HepG2 (cell line): ENCODE results near the gene OR10A6. TPM values are rescaled to one million over a fixed set of nuclear protein-coding genes. Genes with fewer than 3 reads are reported as not detected.

Experiments used
- ATAC-seq: fragments of 200-7000 bp; cut with Tn5 transposase; 3 replicates; pipeline ENCODE4 v1.9.1; 2020; ENCODE audit warnings: mild to moderate bottlenecking, moderate library complexity
- BruUV-seq: library from RNA; stranded (reverse); fragments of 400-500 nt; replicated peaks from 2 replicates; lab custom pipeline; 2021; lab: Mats Ljungman, UMichigan
- CTCF ChIA-PET: fragments of 300-600 bp; formaldehyde crosslinking; extraction: SDS; loops from one replicate; lab custom pipeline; 2021; ENCODE audit warnings: low total read pairs, inconsistent platforms, low intra/inter-chr PET ratio; lab: Yijun Ruan, JAX
- POLR2A ChIA-PET: fragments of 350-600 bp; sonication (Branson Sonifier 250); formaldehyde crosslinking; loops from one replicate; lab custom pipeline; 2020; ENCODE audit warnings: antibody characterized with exemption, inconsistent platforms; lab: Yijun Ruan, JAX
- DNase-seq: peaks from one replicate; pipeline ENCODE4 v3.0.0-alpha.2; 2015; ENCODE audit warnings: low spot score
- FAIRE-seq: peaks from 3 replicates; lab custom pipeline; 2011; peaks lifted over from hg19 to GRCh38; lab: Jason Lieb, UNC
- H2AFZ ChIP-seq: one replicate; pipeline ENCODE4 v1.6.1; 2011; ENCODE audit warnings: low read length, inconsistent platforms
- H3K27ac ChIP-seq: fragments of 300-600 bp; 3 replicates; pipeline ENCODE4 v1.8.0; 2011; ENCODE audit warnings: mixed run types, mild to moderate bottlenecking, mixed read lengths, low read length, inconsistent platforms; ENCODE audit not compliant: insufficient read depth; ENCODE audit errors: extremely low read length
- H3K27me3 ChIP-seq, 2 experiments: fragments of 200-600 bp in 1 of 2; 2 replicates in 1 of 2; 3 replicates in 1 of 2; pipeline versions ENCODE4 v1.6.0 to v1.8.0; 2011; ENCODE audit warnings: low read length in 2 of 2, mild to moderate bottlenecking in 2 of 2, moderate library complexity in 2 of 2, inconsistent platforms in 1 of 2; ENCODE audit not compliant: insufficient read depth in 2 of 2, control insufficient read depth in 1 of 2
- H3K36me3 ChIP-seq, 2 experiments: fragments of 200-600 bp in 1 of 2; replicated peaks in 1 of 2; 2 replicates in 1 of 2; 3 replicates in 1 of 2; pipeline versions ENCODE4 v1.5.1 to v1.8.0; 2011; ENCODE audit warnings: low read length in 2 of 2, inconsistent platforms in 1 of 2; ENCODE audit not compliant: insufficient read depth in 2 of 2, control insufficient read depth in 1 of 2
- H3K4me1 ChIP-seq: 2 replicates; pipeline ENCODE4 v1.5.1; 2012; ENCODE audit warnings: low read length, inconsistent platforms; ENCODE audit not compliant: insufficient read depth
- H3K4me2 ChIP-seq: 2 replicates; pipeline ENCODE4 v1.6.0; 2011; ENCODE audit warnings: low read depth, low read length, inconsistent platforms
- H3K4me3 ChIP-seq, 3 experiments: fragments of 200-600 bp in 1 of 3; sonication (generic), shearing (Covaris generic) in 1 of 3; replicated peaks in 1 of 3; 2 replicates each; pipeline ENCODE4 v1.5.1; 2011 to 2016; ENCODE audit warnings: low read length in 3 of 3, inconsistent platforms in 2 of 3, low read depth in 2 of 3, mild to moderate bottlenecking in 2 of 3, control low read depth in 1 of 3, mixed read lengths in 1 of 3; ENCODE audit not compliant: insufficient read depth in 1 of 3
- H3K79me2 ChIP-seq: one replicate; pipeline ENCODE4 v1.6.1; 2011; ENCODE audit warnings: low read length, inconsistent platforms; ENCODE audit not compliant: insufficient read depth
- H3K9ac ChIP-seq: 2 replicates; pipeline ENCODE4 v1.6.0; 2011; ENCODE audit warnings: mild to moderate bottlenecking, low read depth, low read length, inconsistent platforms; ENCODE audit not compliant: insufficient read depth
- H3K9me3 ChIP-seq: 2 replicates; pipeline ENCODE4 v1.5.1; 2012; ENCODE audit warnings: mild to moderate bottlenecking, low read length
- H4K20me1 ChIP-seq: 2 replicates; pipeline ENCODE4 v1.6.0; 2011; ENCODE audit warnings: inconsistent platforms, mild to moderate bottlenecking, low read length, moderate library complexity; ENCODE audit not compliant: insufficient read depth
- AKAP8 ChIP-seq: sonication (generic); formaldehyde crosslinking; IDR thresholded peaks from 2 replicates; pipeline ENCODE4 v1.5.1; 2020; ENCODE audit warnings: mild to moderate bottlenecking, missing genetic modification reagents
- DMAP1 ChIP-seq: IDR thresholded peaks from 2 replicates; pipeline ENCODE4 v1.6.1; 2016
- GATAD1 ChIP-seq: IDR thresholded peaks from 2 replicates; pipeline ENCODE4 v1.6.1; 2016; ENCODE audit warnings: missing genetic modification reagents, missing compliant biosample characterization
- GFI1 ChIP-seq: sonication (generic); formaldehyde crosslinking; IDR thresholded peaks from 2 replicates; pipeline ENCODE4 v1.5.0; 2020; ENCODE audit warnings: missing genetic modification reagents, mild to moderate bottlenecking, borderline replicate concordance
- HCFC1 ChIP-seq: fragments of 150-350 bp; IDR thresholded peaks from 2 replicates; pipeline ENCODE4 v1.6.1; 2014; ENCODE audit warnings: low read depth, low read length
- KLF16 ChIP-seq, 2 experiments: sonication (generic) in 1 of 2; formaldehyde crosslinking in 1 of 2; IDR thresholded peaks; 2 replicates each; pipeline versions ENCODE4 v1.6.1 to v1.8.0; 2016 to 2023; ENCODE audit warnings: missing genetic modification reagents in 2 of 2, missing compliant biosample characterization in 1 of 2
- MIXL1 ChIP-seq: IDR thresholded peaks from 2 replicates; pipeline ENCODE4 v1.6.1; 2016
- MXI1 ChIP-seq: IDR thresholded peaks from 3 replicates; pipeline ENCODE4 v1.6.1; 2012; ENCODE audit warnings: low read depth, low read length, inconsistent platforms, borderline replicate concordance
- SIN3B ChIP-seq: fragments of 150-350 bp; IDR thresholded peaks from 2 replicates; pipeline ENCODE4 v1.6.1; 2014; ENCODE audit warnings: low read length
- SIX4 ChIP-seq: sonication (generic); formaldehyde crosslinking; IDR thresholded peaks from 2 replicates; pipeline ENCODE4 v1.4.0; 2020; ENCODE audit warnings: missing genetic modification reagents
- SMYD3 ChIP-seq: sonication (generic); formaldehyde crosslinking; IDR thresholded peaks from 2 replicates; pipeline ENCODE4 v1.8.1; 2023; ENCODE audit warnings: mild to moderate bottlenecking, missing genetic modification reagents
- TGIF2 ChIP-seq: IDR thresholded peaks from 2 replicates; pipeline ENCODE4 v1.6.1; 2016; ENCODE audit warnings: control low read depth, missing compliant biosample characterization
- ZBTB7A ChIP-seq: sonication (generic); formaldehyde crosslinking; IDR thresholded peaks from 2 replicates; pipeline ENCODE4 v1.8.0; 2022; ENCODE audit warnings: mild to moderate bottlenecking, missing genetic modification reagents
- WGBS: methylation state at CpG from one replicate; pipeline ENCODE4 v1.1.6; 2017; ENCODE audit warnings: low lambda C conversion rate; 5-methylcytosine and 5-hydroxymethylcytosine counted together
- in situ Hi-C: cut with HindIII; loops from 2 replicates; pipeline ENCODE4 v1.10.0; 2017; ENCODE audit warnings: low pct_unique_long_range_greater_than_20kb; ENCODE audit not compliant: extremely low pct_ligation_motif_present
- intact Hi-C: fragments of 100-400 bp; cut with micrococcal nuclease; formaldehyde crosslinking; loops from one replicate; pipeline ENCODE4 v1.10.0; 2022; ENCODE audit not compliant: unreplicated experiment
- polyA plus RNA-seq, 8 experiments: library from polyadenylated mRNA; depleted of rRNA in 3 of 8; stranded (reverse) in 7 of 8; unstranded in 1 of 8; fragments of >200 nt; fragmentation: Illumina TruSeq in 4 of 8; extraction: Trizol in 4 of 8; gene quantifications; 2 replicates each; pipeline versions ENCODE4 v1.2.1 to v1.2.3, GENCODE V29; 2011 to 2016; ENCODE audit warnings: low read depth in 4 of 8, missing spikeins in 1 of 8, mixed read lengths in 1 of 8; ENCODE audit not compliant: insufficient read depth in 1 of 8
- total RNA-seq, 5 experiments: library from RNA; depleted of rRNA; stranded (reverse); fragments of >200 nt; fragmentation: Illumina TruSeq; extraction: Trizol; gene quantifications; 2 replicates each; pipeline ENCODE4 v1.2.3, GENCODE V29; 2016; ENCODE audit warnings: low read depth in 1 of 5
- TF ChIP-seq, protein P1 (sequence below): sonication (generic); formaldehyde crosslinking; IDR thresholded peaks from 2 replicates; pipeline ENCODE4 v1.8.1; 2023; ENCODE audit warnings: mild to moderate bottlenecking, missing genetic modification reagents
- TF ChIP-seq, protein P2 (sequence below): sonication (generic); formaldehyde crosslinking; IDR thresholded peaks from 2 replicates; pipeline ENCODE4 v1.5.0; 2020; ENCODE audit warnings: mild to moderate bottlenecking, missing genetic modification reagents
- TF ChIP-seq, protein P3 (sequence below): sonication (generic); formaldehyde crosslinking; conservative IDR thresholded peaks from 2 replicates; pipeline ENCODE4 v1.8.0; 2022; ENCODE audit warnings: low read depth, missing genetic modification reagents

OR10A6 gene
- total and polyA plus RNA-seq, 2 of the 13 experiments (the other 11 are each of a cell fraction or from before 2014, with no cell fraction given) = not detected

DNA sequence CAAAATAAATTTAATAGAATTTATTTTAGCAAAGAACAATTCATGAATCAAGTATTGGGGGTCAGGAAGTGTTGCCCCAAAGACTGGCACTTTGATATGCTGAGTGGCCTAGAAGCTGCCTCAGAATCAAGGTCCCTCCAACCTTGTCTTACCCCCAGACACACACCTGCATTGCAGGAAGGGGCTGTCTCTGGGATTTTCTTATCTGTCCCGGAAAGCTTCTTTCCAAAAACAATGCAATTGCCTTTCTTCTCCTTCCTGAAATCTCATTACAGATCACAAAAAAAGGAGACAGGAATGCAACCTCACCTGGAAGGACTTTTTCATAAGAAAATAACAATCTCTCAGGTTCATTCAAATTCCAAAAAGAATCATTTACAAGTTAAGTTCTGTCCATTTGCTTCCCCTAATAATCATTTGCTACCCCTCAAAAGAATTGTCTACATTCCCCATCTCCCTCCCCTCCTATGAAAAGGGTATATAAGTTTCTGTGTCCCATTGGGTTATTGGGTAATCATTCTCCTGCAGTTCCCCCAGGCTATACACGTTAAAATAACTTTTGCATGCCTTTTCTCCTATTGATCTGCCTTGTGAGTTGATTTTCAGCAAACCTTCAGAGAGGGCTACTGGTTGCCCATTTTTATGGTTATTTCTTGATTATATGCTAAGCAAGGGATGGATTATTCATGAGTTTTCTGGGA lies 21.3 kb downstream of the OR10A6 start:
- FAIRE-seq = no peak
- no peaks in the 10 kb centered on the region for H3K9me3 ChIP-seq
- TF ChIP-seq, protein P1, sequence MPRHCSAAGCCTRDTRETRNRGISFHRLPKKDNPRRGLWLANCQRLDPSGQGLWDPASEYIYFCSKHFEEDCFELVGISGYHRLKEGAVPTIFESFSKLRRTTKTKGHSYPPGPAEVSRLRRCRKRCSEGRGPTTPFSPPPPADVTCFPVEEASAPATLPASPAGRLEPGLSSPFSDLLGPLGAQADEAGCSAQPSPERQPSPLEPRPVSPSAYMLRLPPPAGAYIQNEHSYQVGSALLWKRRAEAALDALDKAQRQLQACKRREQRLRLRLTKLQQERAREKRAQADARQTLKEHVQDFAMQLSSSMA = no peak
- TF ChIP-seq SMYD3 (CRISPR knock-in tag) (no peak), TGIF2 (no peak), DMAP1 (no peak), GATAD1 (CRISPR knock-in tag) (no peak), KLF16 (CRISPR knock-in tag; IDR thresholded peaks at IDR 0.05) (no peak)
- H3K27me3 ChIP-seq = peaks cover 0 to 2% of the 10 kb centered on the region in 2 experiments; a peak in 3 of 5 replicates
- no peaks in the 10 kb centered on the region for H3K79me2 ChIP-seq
- H3K36me3 ChIP-seq = no peaks in the 10 kb centered on the region
- 0% methylated on average over 2 of the region's 2 CpGs for WGBS
- DNase-seq = no peak
- H3K4me1 ChIP-seq = no peaks in the 10 kb centered on the region
- no peak overlapping the region for H3K4me2 ChIP-seq
- no TSS peak for BruUV-seq
- in situ Hi-C loops = no loop called here
- ChIA-PET POLR2A (no interaction called here), CTCF (no interaction called here)
- no peaks in the 10 kb centered on the region for H4K20me1 ChIP-seq
- no peak overlapping the region for H3K4me3 ChIP-seq
- H3K9ac ChIP-seq = no peak overlapping the region
- intact Hi-C loops = no loop called here
- no peak overlapping the region for H2AFZ ChIP-seq
- no peak for ATAC-seq
- H3K27ac ChIP-seq = no peak overlapping the region

DNA sequence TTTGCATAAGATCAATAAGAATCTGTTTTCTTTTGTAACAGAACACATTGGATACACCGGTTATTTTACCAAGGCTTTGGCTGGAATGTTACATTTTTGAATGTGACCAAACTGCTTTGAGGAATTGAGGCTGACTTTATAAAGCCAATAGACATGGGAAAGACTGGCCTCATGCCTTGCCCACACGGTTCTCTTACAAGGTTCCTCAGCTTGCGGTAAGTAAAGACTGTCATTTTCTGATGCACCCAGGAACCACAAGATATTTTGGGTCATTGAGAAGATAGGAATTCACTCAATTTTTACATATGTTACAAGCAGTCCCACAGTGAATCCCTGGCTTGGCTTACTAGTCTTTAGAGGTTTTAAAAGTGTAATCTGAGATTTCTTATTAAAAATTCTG lies 23.9 kb downstream of the OR10A6 start:
- H3K4me1 ChIP-seq = no peaks in the 10 kb centered on the region
- H3K27ac ChIP-seq = no peak overlapping the region
- H4K20me1 ChIP-seq = no peaks in the 10 kb centered on the region
- no TSS peak for BruUV-seq
- intact Hi-C loops = no loop called here
- H3K27me3 ChIP-seq = peaks cover 0 to 3% of the 10 kb centered on the region in 2 experiments; a peak in 3 of 5 replicates
- 37% methylated on average over 3 of the region's 3 CpGs for WGBS
- no peak overlapping the region for H2AFZ ChIP-seq
- no peak overlapping the region for H3K4me3 ChIP-seq
- no peak overlapping the region for H3K9ac ChIP-seq
- CTCF ChIA-PET = no interaction called here
- POLR2A ChIA-PET = no interaction called here
- H3K79me2 ChIP-seq = no peaks in the 10 kb centered on the region
- no peak for ATAC-seq
- no peak for DNase-seq
- H3K9me3 ChIP-seq = no peaks in the 10 kb centered on the region
- no peak for FAIRE-seq
- H3K4me2 ChIP-seq = no peak overlapping the region
- in situ Hi-C loops = no loop called here
- no peaks in the 10 kb centered on the region for H3K36me3 ChIP-seq
- no peak for TF ChIP-seq ZBTB7A (CRISPR knock-in tag)
- no peak for TF ChIP-seq AKAP8 (CRISPR knock-in tag)
- TF ChIP-seq MIXL1 (CRISPR knock-in tag) = no peak
- TF ChIP-seq, protein P2, sequence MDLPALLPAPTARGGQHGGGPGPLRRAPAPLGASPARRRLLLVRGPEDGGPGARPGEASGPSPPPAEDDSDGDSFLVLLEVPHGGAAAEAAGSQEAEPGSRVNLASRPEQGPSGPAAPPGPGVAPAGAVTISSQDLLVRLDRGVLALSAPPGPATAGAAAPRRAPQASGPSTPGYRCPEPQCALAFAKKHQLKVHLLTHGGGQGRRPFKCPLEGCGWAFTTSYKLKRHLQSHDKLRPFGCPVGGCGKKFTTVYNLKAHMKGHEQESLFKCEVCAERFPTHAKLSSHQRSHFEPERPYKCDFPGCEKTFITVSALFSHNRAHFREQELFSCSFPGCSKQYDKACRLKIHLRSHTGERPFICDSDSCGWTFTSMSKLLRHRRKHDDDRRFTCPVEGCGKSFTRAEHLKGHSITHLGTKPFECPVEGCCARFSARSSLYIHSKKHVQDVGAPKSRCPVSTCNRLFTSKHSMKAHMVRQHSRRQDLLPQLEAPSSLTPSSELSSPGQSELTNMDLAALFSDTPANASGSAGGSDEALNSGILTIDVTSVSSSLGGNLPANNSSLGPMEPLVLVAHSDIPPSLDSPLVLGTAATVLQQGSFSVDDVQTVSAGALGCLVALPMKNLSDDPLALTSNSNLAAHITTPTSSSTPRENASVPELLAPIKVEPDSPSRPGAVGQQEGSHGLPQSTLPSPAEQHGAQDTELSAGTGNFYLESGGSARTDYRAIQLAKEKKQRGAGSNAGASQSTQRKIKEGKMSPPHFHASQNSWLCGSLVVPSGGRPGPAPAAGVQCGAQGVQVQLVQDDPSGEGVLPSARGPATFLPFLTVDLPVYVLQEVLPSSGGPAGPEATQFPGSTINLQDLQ = no peak
- TF ChIP-seq SIX4 = no peak
- TF ChIP-seq GFI1 (CRISPR knock-in tag) = no peak
- no peak for TF ChIP-seq SIN3B
- no peak for TF ChIP-seq MXI1
- TF ChIP-seq, protein P3, sequence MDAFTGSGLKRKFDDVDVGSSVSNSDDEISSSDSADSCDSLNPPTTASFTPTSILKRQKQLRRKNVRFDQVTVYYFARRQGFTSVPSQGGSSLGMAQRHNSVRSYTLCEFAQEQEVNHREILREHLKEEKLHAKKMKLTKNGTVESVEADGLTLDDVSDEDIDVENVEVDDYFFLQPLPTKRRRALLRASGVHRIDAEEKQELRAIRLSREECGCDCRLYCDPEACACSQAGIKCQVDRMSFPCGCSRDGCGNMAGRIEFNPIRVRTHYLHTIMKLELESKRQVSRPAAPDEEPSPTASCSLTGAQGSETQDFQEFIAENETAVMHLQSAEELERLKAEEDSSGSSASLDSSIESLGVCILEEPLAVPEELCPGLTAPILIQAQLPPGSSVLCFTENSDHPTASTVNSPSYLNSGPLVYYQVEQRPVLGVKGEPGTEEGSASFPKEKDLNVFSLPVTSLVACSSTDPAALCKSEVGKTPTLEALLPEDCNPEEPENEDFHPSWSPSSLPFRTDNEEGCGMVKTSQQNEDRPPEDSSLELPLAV (CRISPR knock-in tag) = no peak
- TF ChIP-seq HCFC1 = no peak
